GM21390 (cell line): ENCODE results near the gene CFAP92.
"Not testable (repeated sequence)": the region's sequence is repeated elsewhere in the genome, so short reads cannot be mapped to it uniquely, and the experiment has no call there.

ENCODE experiments used
- ATAC-seq: cut with Tn5 transposase; IDR thresholded peaks from one replicate; pipeline ENCODE4 v1.9.1; 2021; ENCODE audit not compliant: unreplicated experiment

Gene CFAP92

GRCh38 chr3:128942161-128942952 lies 51.5 kb downstream of the CFAP92 start:
- ATAC-seq = no peak

GRCh38 chr3:128940252-128940651 lies 53.6 kb downstream of the CFAP92 start:
- no peak for ATAC-seq

GRCh38 chr3:128936341-128936740 lies 57.5 kb downstream of the CFAP92 start:
- ATAC-seq = no peak

GRCh38 chr3:128935922-128936321 lies 58.0 kb downstream of the CFAP92 start:
- no peak for ATAC-seq

- no peak for ATAC-seq
These were observed 60.0 kb downstream of the CFAP92 start for GRCh38 chr3:128933922-128934253.

- no peak for ATAC-seq
These were observed 60.5 kb downstream of the CFAP92 start for GRCh38 chr3:128933213-128933921.

- ATAC-seq = no peak
These were observed 61.2 kb downstream of the CFAP92 start for GRCh38 chr3:128932516-128933212.

- no peak for ATAC-seq
These were observed 62.8 kb downstream of the CFAP92 start for GRCh38 chr3:128931046-128931445.

- ATAC-seq = no peak
These were observed 64.5 kb downstream of the CFAP92 start for GRCh38 chr3:128929364-128929763.

- not testable (repeated sequence) for ATAC-seq
These were observed 69.9 kb downstream of the CFAP92 start for GRCh38 chr3:128923986-128924385.

- no peak for ATAC-seq
These were observed 70.3 kb downstream of the CFAP92 start for GRCh38 chr3:128923576-128923975.

GRCh38 chr3:128922804-128923459 lies 70.9 kb downstream of the CFAP92 start:
- ATAC-seq = no peak

GRCh38 chr3:128919988-128920387 lies 73.9 kb downstream of the CFAP92 start:
- ATAC-seq = no peak

- ATAC-seq = no peak
These were observed 76.6 kb downstream of the CFAP92 start for GRCh38 chr3:128917291-128917690.

GRCh38 chr3:128914966-128915645 lies 78.8 kb downstream of the CFAP92 start:
- ATAC-seq = no peak

- no peak for ATAC-seq
These were observed 82.0 kb downstream of the CFAP92 start for GRCh38 chr3:128911911-128912310.

GRCh38 chr3:128910006-128910405 lies 83.9 kb downstream of the CFAP92 start:
- no peak for ATAC-seq

- ATAC-seq = no peak
These were observed 84.9 kb downstream of the CFAP92 start for GRCh38 chr3:128908951-128909350.

- ATAC-seq = no peak
These were observed 86.0 kb downstream of the CFAP92 start for GRCh38 chr3:128907706-128908445.
